Dedifferentiated amniotic fluid mesenchymal stem cell (primary cell): ENCODE measurements around the gene PIGR.

ENCODE experiments used
- DNase-seq: peaks from one replicate; pipeline ENCODE4 v3.0.0-alpha.2; 2016; ENCODE audit errors: extremely low spot score

Gene PIGR

GRCh38 chr1:206890125-206891060 lies 55.9 kb downstream of the PIGR start:
- no peak for DNase-seq

- no peak for DNase-seq
Measured at GRCh38 chr1:206887701-206888100, 58.6 kb downstream of the PIGR start.

GRCh38 chr1:206886831-206887230 lies 59.4 kb downstream of the PIGR start:
- DNase-seq = no peak

- no peak for DNase-seq
Measured at GRCh38 chr1:206885341-206886060, 60.8 kb downstream of the PIGR start.

GRCh38 chr1:206883876-206884275 lies 62.4 kb downstream of the PIGR start:
- no peak for DNase-seq

- no peak for DNase-seq
Measured at GRCh38 chr1:206883160-206883559, 63.1 kb downstream of the PIGR start.

- DNase-seq = no peak
Measured at GRCh38 chr1:206882555-206882954, 63.7 kb downstream of the PIGR start.

GRCh38 chr1:206880314-206880713 lies 66.0 kb downstream of the PIGR start:
- no peak for DNase-seq
